Medulla oblongata (tissue), 1 donor: ENCODE data around the gene DIPK1C.
A peak's percentile ranks its signal among the peaks of the same experiment; 100 is the strongest.

ENCODE experiments used
- DNase-seq: peaks from one replicate; pipeline ENCODE4 v3.0.0-alpha.2; 2015; ENCODE audit errors: extremely low spot score

Gene DIPK1C

GRCh38 chr18:74419761-74420160 lies 37.3 kb downstream of the DIPK1C start:
- no peak for DNase-seq

GRCh38 chr18:74418023-74418422 lies 39.1 kb downstream of the DIPK1C start:
- DNase-seq, result no peak

- no peak for DNase-seq
These were observed 41.0 kb downstream of the DIPK1C start for GRCh38 chr18:74416124-74416523.

- DNase-seq, result no peak
These were observed 42.1 kb downstream of the DIPK1C start for GRCh38 chr18:74414953-74415515.

- no peak for DNase-seq
These were observed 43.3 kb downstream of the DIPK1C start for GRCh38 chr18:74413836-74414235.

- DNase-seq, result peak; percentile 86
These were observed 44.8 kb downstream of the DIPK1C start for GRCh38 chr18:74412116-74412880.

- DNase-seq, result no peak
These were observed 45.6 kb downstream of the DIPK1C start for GRCh38 chr18:74411475-74411874.

GRCh38 chr18:74410441-74410992 lies 46.6 kb downstream of the DIPK1C start:
- DNase-seq, result no peak

- no peak for DNase-seq
These were observed 49.2 kb downstream of the DIPK1C start for GRCh38 chr18:74407888-74408287.

GRCh38 chr18:74402806-74403433 lies 54.2 kb downstream of the DIPK1C start:
- no peak for DNase-seq

- no peak for DNase-seq
These were observed 56.3 kb downstream of the DIPK1C start for GRCh38 chr18:74400813-74401212.

- peak; percentile 27 for DNase-seq
These were observed 57.8 kb downstream of the DIPK1C start for GRCh38 chr18:74399091-74399887.

- DNase-seq, result no peak
These were observed 59.5 kb downstream of the DIPK1C start for GRCh38 chr18:74397572-74397971.

- DNase-seq, result no peak
These were observed 60.6 kb downstream of the DIPK1C start for GRCh38 chr18:74396171-74397169.

- DNase-seq, result no peak
These were observed 61.4 kb downstream of the DIPK1C start for GRCh38 chr18:74395648-74396154.

GRCh38 chr18:74395006-74395405 lies 62.1 kb downstream of the DIPK1C start:
- DNase-seq, result no peak

GRCh38 chr18:74392323-74392722 lies 64.8 kb downstream of the DIPK1C start:
- DNase-seq, result peak; percentile 27

- DNase-seq, result no peak
These were observed 66.2 kb downstream of the DIPK1C start for GRCh38 chr18:74390900-74391299.

- no peak for DNase-seq
These were observed 67.1 kb downstream of the DIPK1C start for GRCh38 chr18:74389991-74390390.

GRCh38 chr18:74389171-74389927 lies 67.8 kb downstream of the DIPK1C start:
- no peak for DNase-seq
